SU-DHL-6 (cell line): ENCODE data around the gene PARL.

Source experiments
- H2AFZ ChIP-seq: fragments of 200-600 bp; sonication (generic); 2 replicates; pipeline ENCODE4 v1.6.1; 2014; ENCODE audit warnings: low read depth, mild to moderate bottlenecking, moderate library complexity, mixed read lengths, antibody characterized with exemption, low read length; ENCODE audit not compliant: severe bottlenecking
- H3F3A ChIP-seq: fragments of 200-600 bp; shearing (Covaris generic); 2 replicates; pipeline ENCODE4 v1.6.0; 2016; ENCODE audit warnings: antibody characterized with exemption, mild to moderate bottlenecking; ENCODE audit not compliant: insufficient read depth
- H3K27ac ChIP-seq: fragments of 200-600 bp; sonication (generic); 2 replicates; pipeline ENCODE4 v1.5.1; 2016; ENCODE audit warnings: low read depth, mild to moderate bottlenecking, low read length, moderate library complexity, mixed read lengths
- H3K27me3 ChIP-seq: fragments of 200-600 bp; sonication (generic), shearing (Covaris generic); 2 replicates; pipeline ENCODE4 v1.6.0; 2014; ENCODE audit warnings: mild to moderate bottlenecking, low read length
- H3K36me3 ChIP-seq: fragments of 200-600 bp; sonication (generic); 2 replicates; pipeline ENCODE4 v1.6.1; 2014; ENCODE audit warnings: mild to moderate bottlenecking, low read length, mixed read lengths
- H3K4me2 ChIP-seq: fragments of 300-600, 200-600 bp; shearing (Covaris generic), sonication (generic); 2 replicates; pipeline ENCODE4 v1.6.0; 2014; ENCODE audit warnings: low read length, low read depth, mild to moderate bottlenecking; ENCODE audit not compliant: poor library complexity, severe bottlenecking
- H3K4me3 ChIP-seq: fragments of 200-600 bp; sonication (generic); 2 replicates; pipeline ENCODE4 v1.5.1; 2014; ENCODE audit warnings: antibody characterized with exemption, low read length, mild to moderate bottlenecking, mixed read lengths; ENCODE audit not compliant: insufficient read depth, poor library complexity, severe bottlenecking
- H3K79me2 ChIP-seq: fragments of 200-600 bp; sonication (generic); 2 replicates; pipeline ENCODE4 v1.6.1; 2014; ENCODE audit warnings: mild to moderate bottlenecking, low read length, moderate library complexity; ENCODE audit not compliant: insufficient read depth
- H3K9ac ChIP-seq: fragments of 200-600 bp; sonication (generic); 2 replicates; pipeline ENCODE4 v1.7.0; 2014; ENCODE audit warnings: mild to moderate bottlenecking, low read length
- H3K9me2 ChIP-seq: fragments of 200-600 bp; sonication (generic); replicated peaks from 2 replicates; pipeline ENCODE4 v1.6.1; 2014; ENCODE audit warnings: low read length; ENCODE audit not compliant: insufficient read depth
- H3K9me3 ChIP-seq: fragments of 200-600 bp; sonication (generic); 2 replicates; pipeline ENCODE4 v1.6.1; 2014; ENCODE audit warnings: low read length, mixed read lengths; ENCODE audit not compliant: insufficient read depth
- H4K20me1 ChIP-seq: fragments of 200-600 bp; sonication (generic); 2 replicates; pipeline ENCODE4 v1.6.1; 2014; ENCODE audit warnings: low read depth, mild to moderate bottlenecking, antibody characterized with exemption, low read length, moderate library complexity, mixed read lengths
- CTCF ChIP-seq: fragments of 200-600 bp; sonication (generic); IDR thresholded peaks from one replicate; pipeline ENCODE4 v1.5.1; 2017; ENCODE audit warnings: antibody characterized with exemption, mild to moderate bottlenecking, low read length, moderate library complexity; ENCODE audit not compliant: insufficient read depth, poor library complexity, severe bottlenecking
- EZH2phosphoT487 ChIP-seq: fragments of 200-600 bp; sonication (generic), shearing (Covaris generic); conservative IDR thresholded peaks from 2 replicates; pipeline ENCODE4 v1.6.1; 2018; ENCODE audit warnings: mild to moderate bottlenecking, antibody characterized with exemption, low read length, moderate library complexity, mixed read lengths

Gene PARL

GRCh38 chr3:183909030-183909600 is 24.4 kb upstream of the PARL start:
- no peaks in the 10 kb centered on the region for H3F3A ChIP-seq
- no peaks in the 10 kb centered on the region for H3K27me3 ChIP-seq
- no peak overlapping the region for H3K4me3 ChIP-seq
- H3K27ac ChIP-seq: no peak overlapping the region
- H3K79me2 ChIP-seq: no peaks in the 10 kb centered on the region
- no peaks in the 10 kb centered on the region for H3K36me3 ChIP-seq
- no peak overlapping the region for H2AFZ ChIP-seq
- H3K9me3 ChIP-seq: no peaks in the 10 kb centered on the region
- no peak overlapping the region for H3K4me2 ChIP-seq
- H3K9me2 ChIP-seq: no peaks in the 10 kb centered on the region
- no peak overlapping the region for H3K9ac ChIP-seq
- TF ChIP-seq CTCF (no peak), EZH2phosphoT487 (no peak)
- no peaks in the 10 kb centered on the region for H4K20me1 ChIP-seq

- Histone ChIP-seq H3F3A (no peaks in the 10 kb centered on the region), H4K20me1 (no peaks in the 10 kb centered on the region), H3K4me2 (no peak overlapping the region), H3K9me3 (no peaks in the 10 kb centered on the region), H3K27me3 (no peaks in the 10 kb centered on the region), H3K79me2 (no peaks in the 10 kb centered on the region), H3K27ac (no peak overlapping the region), H3K9ac (no peak overlapping the region), H3K9me2 (no peaks in the 10 kb centered on the region), H3K4me3 (no peak overlapping the region), H3K36me3 (no peaks in the 10 kb centered on the region), H2AFZ (no peak overlapping the region)
- TF ChIP-seq EZH2phosphoT487 (no peak), CTCF (no peak)
These were observed 23.2 kb upstream of the PARL start for GRCh38 chr3:183907911-183908331.

- Histone ChIP-seq H3K9me3 (no peaks in the 10 kb centered on the region), H3K36me3 (no peaks in the 10 kb centered on the region), H4K20me1 (no peaks in the 10 kb centered on the region), H3K4me3 (no peak overlapping the region), H3K9me2 (no peaks in the 10 kb centered on the region), H3K9ac (no peak overlapping the region), H3K4me2 (no peak overlapping the region), H3K79me2 (no peaks in the 10 kb centered on the region), H2AFZ (no peak overlapping the region), H3F3A (no peaks in the 10 kb centered on the region), H3K27me3 (no peaks in the 10 kb centered on the region), H3K27ac (no peak overlapping the region)
- TF ChIP-seq EZH2phosphoT487: no peak
- TF ChIP-seq CTCF: no peak
These were observed 22.5 kb upstream of the PARL start for GRCh38 chr3:183907176-183907575.
